GM06990 (cell line): Measurements from ENCODE around the gene ARL13B.
A peak's percentile ranks its signal among the peaks of the same experiment; 100 is the strongest.

Experiments
- DNase-seq: peaks from one replicate; pipeline ENCODE4 v3.0.0-alpha.2; 2011; ENCODE audit not compliant: insufficient read length; ENCODE audit errors: extremely low read depth
- H3K27me3 ChIP-seq: replicated peaks from 2 replicates; pipeline ENCODE4 v1.6.0; 2011; ENCODE audit warnings: low read length; ENCODE audit not compliant: control insufficient read depth, insufficient read depth
- H3K36me3 ChIP-seq: 2 replicates; pipeline ENCODE4 v1.5.1; 2011; ENCODE audit warnings: low read length; ENCODE audit not compliant: control insufficient read depth, insufficient read depth
- H3K4me3 ChIP-seq: replicated peaks from 2 replicates; pipeline ENCODE4 v1.5.1; 2011; ENCODE audit warnings: low read depth, mild to moderate bottlenecking, control low read depth, low read length
- CTCF ChIP-seq: IDR thresholded peaks from 2 replicates; pipeline ENCODE4 v1.5.1; 2011; ENCODE audit warnings: low read length, control low read depth, mild to moderate bottlenecking, inconsistent platforms; ENCODE audit not compliant: insufficient read depth, poor library complexity, severe bottlenecking

Gene ARL13B

DNA sequence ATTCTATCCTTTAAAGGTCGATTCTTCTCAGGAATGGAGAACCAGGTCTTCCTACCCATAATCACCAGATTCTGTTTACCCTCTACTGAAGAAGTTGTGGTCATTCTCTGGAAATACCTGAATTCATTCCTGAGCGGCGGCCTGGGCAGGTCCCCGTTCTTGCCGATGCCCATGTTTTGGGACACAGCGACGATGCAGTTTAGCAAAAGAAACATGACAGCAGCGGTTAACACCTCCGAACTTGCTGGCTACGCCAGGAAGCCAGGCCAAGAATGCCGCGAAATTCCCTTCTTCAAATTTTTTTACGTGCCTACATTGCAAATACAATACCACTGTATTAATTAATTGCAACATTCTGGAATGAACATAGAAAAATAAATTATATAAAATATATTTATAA, 81.3 kb downstream of the ARL13B start:
- TF ChIP-seq CTCF = no peak
- no peak overlapping the region for H3K4me3 ChIP-seq
- DNase-seq = no peak
- H3K27me3 ChIP-seq = no peaks in the 10 kb centered on the region
- H3K36me3 ChIP-seq = peaks cover 2% of the 10 kb centered on the region

DNA sequence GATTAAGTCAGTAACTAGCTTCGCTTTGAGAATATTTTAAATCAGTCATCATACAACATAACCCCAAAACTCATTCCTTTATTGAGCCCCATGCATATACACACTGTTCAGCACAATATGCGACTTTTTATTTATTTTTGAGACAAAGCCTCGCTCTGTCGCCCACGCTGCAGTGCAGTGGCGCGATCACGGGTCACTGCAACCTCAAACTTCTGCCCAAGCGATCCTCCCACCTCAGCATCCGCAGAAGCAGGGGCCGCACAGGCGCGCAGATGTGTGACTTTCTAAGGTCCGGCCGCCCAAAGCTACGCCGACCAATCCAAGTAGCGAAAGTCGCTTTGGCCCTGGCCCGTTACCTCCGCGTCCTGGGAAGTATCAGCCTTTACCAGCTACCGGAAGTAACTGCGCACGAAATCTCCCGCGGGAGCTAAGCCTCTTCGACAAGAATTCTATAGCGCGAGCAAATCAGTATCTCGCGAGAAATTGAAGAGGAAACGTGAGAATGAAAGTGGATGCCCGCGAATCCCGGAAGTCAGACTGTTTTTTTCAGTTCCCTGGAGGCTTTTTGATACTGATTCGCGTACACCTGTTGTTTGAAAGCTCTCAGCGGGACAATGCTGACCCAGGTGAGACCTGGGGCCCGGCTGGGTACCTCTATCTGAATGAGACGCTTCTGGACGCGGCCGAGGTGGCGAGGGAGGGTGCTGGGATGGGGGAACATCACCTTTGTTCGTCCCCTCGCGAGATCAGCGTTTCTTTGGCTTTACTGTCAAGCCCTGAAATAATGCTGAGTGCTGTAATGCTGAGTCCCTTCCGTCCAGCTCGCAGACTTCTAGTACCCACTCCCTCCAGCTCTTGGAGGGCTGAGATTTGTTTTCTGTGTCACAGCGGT, 82.8 kb downstream of the ARL13B start, which contains the start of the genes DHFR2 and NSUN3:
TSS of gene DHFR2 (minus strand) at position 404 of the 892 bp plus-strand sequence. CDS start 1,405 bp downstream, outside the sequence.
TSS of gene NSUN3 (plus strand) at position 549 of the 892 bp plus-strand sequence. CDS start at position 615, 66 bp downstream.
- no peaks in the 10 kb centered on the region for H3K27me3 ChIP-seq
- peak within 1 kb of the TSS; percentile 75 for H3K4me3 ChIP-seq
- DNase-seq = peak; percentile 89
- no peak for TF ChIP-seq CTCF
- H3K36me3 ChIP-seq = peaks cover 4% of the 10 kb centered on the region

DNA sequence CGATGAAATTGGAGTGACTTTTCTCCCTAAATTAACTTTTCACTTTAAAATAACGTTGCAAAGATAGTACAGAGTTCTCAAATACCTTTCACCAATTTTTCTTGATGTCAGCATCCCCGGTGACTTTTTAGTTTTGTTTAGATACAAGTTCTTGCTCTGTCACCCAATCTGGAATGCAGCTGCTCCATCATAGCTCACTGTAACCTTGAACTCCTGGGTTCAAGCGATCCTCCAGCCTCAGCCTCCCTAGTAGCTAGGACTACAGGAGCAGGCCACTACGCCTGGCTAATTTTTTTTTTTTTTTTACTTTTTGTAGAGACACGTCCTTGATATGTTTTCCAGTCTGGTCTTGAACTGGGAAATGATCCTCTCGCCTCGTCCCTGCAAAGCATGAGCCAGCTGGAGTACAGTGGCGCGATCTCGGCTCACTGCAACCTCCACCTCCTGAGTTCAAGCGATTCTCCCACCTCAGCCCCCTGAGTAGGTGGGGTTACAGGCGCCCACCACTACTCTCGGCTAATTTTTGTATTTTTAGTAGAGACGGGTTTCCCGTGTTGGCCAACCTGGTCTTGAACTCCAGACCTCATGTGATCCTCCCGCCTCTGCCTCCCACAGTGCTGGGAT, 83.7 kb downstream of the ARL13B start:
- Histone ChIP-seq H3K36me3 (peaks cover 4% of the 10 kb centered on the region), H3K27me3 (no peaks in the 10 kb centered on the region), H3K4me3 (peak overlapping the region; percentile 75)
- TF ChIP-seq CTCF = no peak
- DNase-seq = no peak

DNA sequence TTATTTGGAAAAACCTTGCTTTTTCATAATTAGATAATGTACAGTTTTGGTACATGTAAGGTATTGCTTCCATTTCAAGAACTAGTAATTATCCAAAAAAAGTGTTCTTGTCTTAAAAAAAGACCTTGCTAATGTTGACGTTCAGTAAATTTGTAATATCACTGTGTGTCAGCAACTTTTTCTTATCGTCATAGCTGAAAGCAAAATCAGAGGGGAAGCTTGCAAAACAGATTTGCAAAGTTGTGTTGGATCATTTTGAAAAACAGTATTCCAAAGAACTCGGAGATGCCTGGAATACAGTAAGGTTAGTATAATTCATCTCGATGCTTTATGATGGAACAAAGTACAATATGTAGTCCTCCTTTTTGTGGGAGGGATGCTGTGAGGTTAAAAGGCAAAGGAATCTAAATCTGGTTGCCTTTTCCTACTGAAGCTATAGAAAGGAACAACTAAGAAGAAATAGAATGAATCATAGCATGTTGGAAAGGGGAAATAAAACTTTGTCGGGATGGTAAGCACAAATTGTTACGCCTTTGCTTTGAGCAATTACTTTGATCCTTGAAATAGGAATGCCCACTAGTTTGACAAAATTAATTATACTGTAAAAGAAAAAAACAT, 84.4 kb downstream of the ARL13B start:
- no peak for TF ChIP-seq CTCF
- peaks cover 4% of the 10 kb centered on the region for H3K36me3 ChIP-seq
- H3K27me3 ChIP-seq = no peaks in the 10 kb centered on the region
- no peak for DNase-seq
- H3K4me3 ChIP-seq = peak overlapping the region; percentile 75; the same call in 1 of the 2 replicates

- Histone ChIP-seq H3K4me3 (no peak overlapping the region), H3K36me3 (peaks cover 3% of the 10 kb centered on the region), H3K27me3 (no peaks in the 10 kb centered on the region)
- DNase-seq = no peak
- TF ChIP-seq CTCF = no peak
These were observed 85.2 kb downstream of the ARL13B start for GRCh38 chr3:94065122-94065521.
